Dermis microvascular lymphatic vessel endothelial cell (primary cell): ENCODE measurements around the gene CNTFR. TPM values are rescaled to one million over a fixed set of nuclear protein-coding genes. Genes with fewer than 3 reads are reported as not detected.

Source experiments
- DNase-seq, 2 donors: peaks; one replicate each; pipeline versions ENCODE4 v3.0.0 to v3.0.0-alpha.2; 2010; ENCODE audit warnings: low read depth in 2 of 2
- total RNA-seq: library from RNA; depleted of rRNA; stranded (reverse); fragments of >200 nt; gene quantifications from 2 replicates; pipeline ENCODE4 v1.2.1, GENCODE V29; 2014

Gene CNTFR
- total RNA-seq, 1 donor from 2014 or later = not detected

- peak; percentile 91 to 95 for DNase-seq
Measured at GRCh38 chr9:34620061-34620994, 30.8 kb upstream of the CNTFR start, which contains the start of gene DCTN3. DCTN3 (minus strand) TSS chr9:34620495; CDS start chr9:34620464, 31 bp downstream.

- no peak for DNase-seq
Measured at GRCh38 chr9:34615132-34615531, 25.6 kb upstream of the CNTFR start.

GRCh38 chr9:34612788-34613390 is 23.4 kb upstream of the CNTFR start:
- peak; percentile 54 to 81 for DNase-seq

- DNase-seq = peak in 1 of 2 donors; percentile 85
Measured at GRCh38 chr9:34611811-34612787, 22.6 kb upstream of the CNTFR start, which contains the start of gene RPP25L. RPP25L (minus strand) TSS chr9:34612097; CDS start chr9:34611296, 801 bp downstream.

GRCh38 chr9:34611251-34611810 is 21.8 kb upstream of the CNTFR start:
- DNase-seq = no peak

GRCh38 chr9:34610434-34611206 is 21.1 kb upstream of the CNTFR start:
- no peak for DNase-seq

- no peak for DNase-seq
Measured at GRCh38 chr9:34607331-34607730, 17.8 kb upstream of the CNTFR start.

GRCh38 chr9:34606905-34607304 is 17.4 kb upstream of the CNTFR start:
- no peak for DNase-seq

GRCh38 chr9:34606190-34606589 is 16.7 kb upstream of the CNTFR start:
- DNase-seq = no peak

GRCh38 chr9:34603610-34604231 is 14.2 kb upstream of the CNTFR start:
- peak; percentile 39 to 73 for DNase-seq

GRCh38 chr9:34601937-34602573 is 12.5 kb upstream of the CNTFR start:
- DNase-seq = no peak

GRCh38 chr9:34600908-34601307 is 11.4 kb upstream of the CNTFR start:
- DNase-seq = no peak

- no peak for DNase-seq
Measured at GRCh38 chr9:34599546-34599945, 10.0 kb upstream of the CNTFR start.

GRCh38 chr9:34594177-34594576 is 4.7 kb upstream of the CNTFR start:
- no peak for DNase-seq

GRCh38 chr9:34592895-34593601 is 3.5 kb upstream of the CNTFR start:
- DNase-seq = no peak

- DNase-seq = no peak
Measured at GRCh38 chr9:34591917-34592866, 2.7 kb upstream of the CNTFR start.

- peak; percentile 53 to 78 for DNase-seq
Measured at GRCh38 chr9:34591248-34591916, 1.9 kb upstream of the CNTFR start.
